Stimulated activated naive CD8-positive, alpha-beta T cell treated with anti-CD3 and anti-CD28 coated beads, Interleukin-15, Interleukin-2, amounts not matched to agents 100 ng/mL and 50 ng/mL, for 24 hours (primary cell): ENCODE measurements around the gene CRYBG3.
"Not testable (repeated sequence)": the region's sequence is repeated elsewhere in the genome, so short reads cannot be mapped to it uniquely, and the experiment has no call there.

Experiments
- H3K27ac Mint-ChIP-seq: one replicate; pipeline ENCODE4 v1.8.0; 2021; ENCODE audit warnings: mild to moderate bottlenecking, mixed read lengths
- H3K27me3 Mint-ChIP-seq: one replicate; pipeline ENCODE4 v1.8.0; 2021; ENCODE audit warnings: mixed read lengths
- H3K36me3 Mint-ChIP-seq: one replicate; pipeline ENCODE4 v1.8.0; 2021; ENCODE audit warnings: low read depth, mixed read lengths
- H3K4me1 Mint-ChIP-seq: one replicate; pipeline ENCODE4 v1.8.0; 2021; ENCODE audit warnings: low read depth, mixed read lengths
- H3K4me3 Mint-ChIP-seq: one replicate; pipeline ENCODE4 v1.8.0; 2021; ENCODE audit warnings: mild to moderate bottlenecking, mixed read lengths
- H3K9me3 Mint-ChIP-seq: one replicate; pipeline ENCODE4 v1.8.0; 2021; ENCODE audit warnings: mixed read lengths

The CRYBG3 gene

DNA sequence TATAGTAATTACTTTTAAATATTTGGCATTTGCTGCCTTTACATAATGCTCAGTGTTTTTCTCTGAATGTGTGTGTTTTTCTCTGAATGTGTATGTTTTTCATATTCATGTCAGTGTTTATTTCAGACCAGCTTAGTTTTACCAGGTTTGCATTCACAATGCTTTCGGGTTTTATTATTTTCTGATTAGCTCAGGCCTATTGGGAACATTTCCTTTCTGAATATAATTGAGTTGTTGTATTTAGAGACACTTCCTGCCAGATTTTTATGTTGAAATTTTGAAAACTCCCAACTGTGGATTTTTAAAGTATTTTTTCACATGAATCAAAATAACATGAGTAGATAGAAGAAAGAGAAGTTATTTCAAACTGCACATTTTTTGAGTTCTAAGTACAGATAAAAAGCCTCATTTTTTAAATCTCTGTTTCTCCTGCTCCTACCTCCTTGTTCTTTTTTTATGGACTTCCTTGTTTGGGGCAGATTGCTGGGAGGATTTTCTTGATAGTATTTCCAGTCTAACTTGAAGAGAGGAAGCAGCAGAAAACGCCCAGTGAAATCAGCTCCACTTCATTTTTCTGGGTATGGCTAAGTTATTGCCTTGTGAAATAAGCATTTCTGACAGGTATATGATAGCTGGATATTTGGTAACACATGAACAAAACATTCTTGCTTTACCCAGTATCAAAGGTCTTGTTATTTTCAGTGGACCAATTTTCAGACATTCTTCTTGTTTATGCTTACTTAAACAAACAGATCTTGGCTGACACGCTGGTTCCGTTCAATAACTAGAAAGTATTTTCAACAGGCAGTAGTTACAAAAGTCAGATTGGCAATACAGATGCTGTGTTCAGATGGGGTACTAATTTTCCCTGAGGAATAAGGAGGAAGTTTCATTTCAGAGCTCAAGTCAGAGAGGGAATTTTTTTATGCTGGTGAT lies 79.8 kb downstream of the CRYBG3 start:
- Mint-ChIP-seq H3K27me3 (no peaks in the 10 kb centered on the region), H3K4me3 (no peak overlapping the region)

DNA sequence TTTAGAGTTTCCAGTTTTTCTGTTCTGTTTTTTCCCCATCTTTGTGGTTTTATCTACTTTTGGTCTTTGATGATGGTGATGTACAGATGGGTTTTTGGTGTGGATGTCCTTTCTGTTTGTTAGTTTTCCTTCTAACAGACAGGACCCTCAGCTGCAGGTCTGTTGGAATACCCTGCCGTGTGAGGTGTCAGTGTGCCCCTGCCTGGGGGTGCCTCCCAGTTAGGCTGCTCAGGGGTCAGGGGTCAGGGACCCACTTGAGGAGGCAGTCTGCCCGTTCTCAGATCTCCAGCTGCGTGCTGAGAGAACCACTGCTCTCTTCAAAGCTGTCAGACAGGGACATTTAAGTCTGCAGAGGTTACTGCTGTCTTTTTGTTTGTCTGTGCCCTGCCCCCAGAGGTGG lies 88.0 kb downstream of the CRYBG3 start:
- H3K4me3 Mint-ChIP-seq, H3K27ac Mint-ChIP-seq, H3K27me3 Mint-ChIP-seq, H3K9me3 Mint-ChIP-seq, H3K36me3 Mint-ChIP-seq: not testable (repeated sequence)
- peaks cover 18% of the 10 kb centered on the region for H3K4me1 Mint-ChIP-seq

More for the DNA sequence above, 79.8 kb downstream of the CRYBG3 start:
- H3K27ac Mint-ChIP-seq: no peak overlapping the region
- H3K36me3 Mint-ChIP-seq: peaks cover 3% of the 10 kb centered on the region
- no peaks in the 10 kb centered on the region for H3K9me3 Mint-ChIP-seq
- peaks cover 3% of the 10 kb centered on the region for H3K4me1 Mint-ChIP-seq

DNA sequence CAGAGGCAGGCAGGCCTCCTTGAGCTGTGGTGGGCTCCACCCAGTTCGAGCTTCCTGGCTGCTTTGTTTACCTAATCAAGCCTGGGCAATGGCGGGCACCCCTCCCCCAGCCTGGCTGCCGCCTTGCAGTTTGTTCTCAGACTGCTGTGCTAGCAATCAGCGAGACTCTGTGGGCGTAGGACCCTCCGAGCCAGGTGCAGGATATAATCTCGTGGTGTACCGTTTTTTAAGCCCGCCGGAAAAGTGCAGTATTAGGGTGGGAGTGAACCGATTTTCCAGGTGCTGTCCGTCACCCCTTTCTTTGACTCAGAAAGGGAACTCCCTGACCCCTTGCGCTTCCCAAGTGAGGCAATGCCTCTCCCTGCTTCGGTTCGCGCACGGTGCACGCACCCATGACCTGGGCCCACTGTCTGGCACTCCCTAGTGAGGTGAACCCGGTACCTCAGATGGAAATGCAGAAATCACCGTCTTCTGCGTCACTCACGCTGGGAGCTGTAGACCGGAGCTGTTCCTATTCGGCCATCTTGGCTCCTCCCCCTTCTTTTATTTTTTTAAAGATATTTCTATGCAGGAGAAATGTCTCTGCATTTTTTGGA lies 88.5 kb downstream of the CRYBG3 start:
- not testable (repeated sequence) for H3K9me3 Mint-ChIP-seq, H3K27me3 Mint-ChIP-seq, H3K36me3 Mint-ChIP-seq
- Mint-ChIP-seq H3K4me1 (peaks cover 18% of the 10 kb centered on the region), H3K4me3 (peak overlapping the region; percentile 74), H3K27ac (peak overlapping the region; percentile 33)

DNA sequence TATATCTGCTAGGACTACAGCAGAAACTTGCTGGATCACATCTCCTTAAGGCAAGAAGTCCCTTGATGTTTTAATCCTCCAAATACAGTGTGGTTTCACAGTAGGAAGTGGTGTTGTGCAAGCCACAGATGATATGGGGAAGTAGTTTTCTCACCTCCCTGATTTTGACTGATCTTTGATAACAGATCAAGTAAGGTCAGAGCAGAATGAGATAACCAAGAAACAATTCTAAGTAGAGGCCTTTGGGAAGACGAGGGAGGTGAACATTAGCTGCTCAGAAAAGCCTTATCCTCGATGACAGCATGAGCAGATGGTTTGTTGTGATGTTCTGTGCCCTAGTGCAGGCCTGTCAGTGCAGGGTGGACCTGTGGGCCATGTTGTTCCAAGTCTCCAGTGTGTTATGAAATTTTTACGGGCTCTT lies 89.1 kb downstream of the CRYBG3 start:
- Mint-ChIP-seq H3K4me3 (peak overlapping the region; percentile 74), H3K9me3 (no peaks in the 10 kb centered on the region), H3K27me3 (no peaks in the 10 kb centered on the region), H3K36me3 (peaks cover 6% of the 10 kb centered on the region), H3K27ac (peak overlapping the region; percentile 33), H3K4me1 (peaks cover 18% of the 10 kb centered on the region)

DNA sequence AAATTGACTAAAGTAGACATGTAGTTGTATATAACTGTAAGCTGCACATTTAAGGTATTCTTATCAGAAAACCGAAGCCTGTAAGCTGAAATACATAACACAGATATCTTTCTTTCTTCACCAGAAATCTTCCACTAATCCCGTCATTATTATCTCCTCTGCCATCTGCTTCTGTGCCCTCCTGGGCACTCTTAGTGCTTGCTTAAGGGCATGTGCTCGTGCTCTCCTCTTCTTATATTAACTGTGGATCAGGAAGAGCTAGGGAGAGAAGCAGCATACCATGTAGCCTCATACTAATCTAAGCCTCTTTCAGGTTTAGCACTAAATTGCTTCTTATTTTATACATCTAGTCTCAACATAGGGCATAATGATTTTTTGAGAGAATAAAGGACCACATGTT lies 89.6 kb downstream of the CRYBG3 start:
- Mint-ChIP-seq H3K4me1 (peaks cover 18% of the 10 kb centered on the region), H3K27me3 (no peaks in the 10 kb centered on the region), H3K4me3 (no peak overlapping the region)

DNA sequence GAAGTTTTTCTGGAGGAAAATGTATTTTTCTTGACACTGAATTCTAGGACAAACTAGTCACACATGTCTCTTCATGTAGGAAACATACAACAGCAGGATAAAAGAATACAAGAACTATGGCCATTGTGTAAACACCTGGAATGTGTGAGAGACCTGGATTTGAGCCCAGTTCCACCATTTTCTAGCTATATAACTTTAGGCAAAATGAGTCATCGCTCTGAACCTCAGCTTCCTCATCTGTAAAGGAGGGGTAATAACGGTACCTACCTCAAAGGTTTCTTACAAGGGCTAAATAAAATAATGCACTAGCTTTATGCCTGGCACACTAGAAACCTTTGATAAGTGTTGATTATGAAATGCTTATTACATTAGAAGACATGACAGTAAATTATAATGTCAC lies 92.6 kb downstream of the CRYBG3 start:
- no peaks in the 10 kb centered on the region for H3K9me3 Mint-ChIP-seq
- no peak overlapping the region for H3K27ac Mint-ChIP-seq
- H3K4me1 Mint-ChIP-seq: peaks cover 18% of the 10 kb centered on the region
- no peaks in the 10 kb centered on the region for H3K27me3 Mint-ChIP-seq
- peaks cover 13% of the 10 kb centered on the region for H3K36me3 Mint-ChIP-seq
- no peak overlapping the region for H3K4me3 Mint-ChIP-seq

More for the DNA sequence above, 89.6 kb downstream of the CRYBG3 start:
- no peaks in the 10 kb centered on the region for H3K9me3 Mint-ChIP-seq
- H3K36me3 Mint-ChIP-seq: peaks cover 6% of the 10 kb centered on the region
- no peak overlapping the region for H3K27ac Mint-ChIP-seq

DNA sequence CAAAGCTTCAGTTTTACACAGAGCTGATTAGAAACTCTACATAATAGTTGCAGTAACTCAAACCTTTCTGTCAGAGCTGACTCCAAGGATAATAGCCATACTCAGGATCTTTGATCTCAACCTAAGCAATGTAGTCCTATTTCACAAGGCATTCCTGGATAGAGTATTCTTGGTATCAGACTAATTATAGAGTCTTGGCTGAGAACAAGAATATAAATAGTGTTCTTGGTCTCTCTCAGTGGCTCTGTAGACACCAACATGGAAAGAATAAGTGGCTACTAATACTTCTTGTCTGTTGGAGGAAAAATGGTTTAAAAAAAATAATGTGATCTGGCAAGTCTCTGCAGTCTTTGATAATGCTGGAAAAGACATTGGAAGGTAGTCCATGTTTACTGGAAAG lies 94.8 kb downstream of the CRYBG3 start:
- H3K36me3 Mint-ChIP-seq: peaks cover 28% of the 10 kb centered on the region

DNA sequence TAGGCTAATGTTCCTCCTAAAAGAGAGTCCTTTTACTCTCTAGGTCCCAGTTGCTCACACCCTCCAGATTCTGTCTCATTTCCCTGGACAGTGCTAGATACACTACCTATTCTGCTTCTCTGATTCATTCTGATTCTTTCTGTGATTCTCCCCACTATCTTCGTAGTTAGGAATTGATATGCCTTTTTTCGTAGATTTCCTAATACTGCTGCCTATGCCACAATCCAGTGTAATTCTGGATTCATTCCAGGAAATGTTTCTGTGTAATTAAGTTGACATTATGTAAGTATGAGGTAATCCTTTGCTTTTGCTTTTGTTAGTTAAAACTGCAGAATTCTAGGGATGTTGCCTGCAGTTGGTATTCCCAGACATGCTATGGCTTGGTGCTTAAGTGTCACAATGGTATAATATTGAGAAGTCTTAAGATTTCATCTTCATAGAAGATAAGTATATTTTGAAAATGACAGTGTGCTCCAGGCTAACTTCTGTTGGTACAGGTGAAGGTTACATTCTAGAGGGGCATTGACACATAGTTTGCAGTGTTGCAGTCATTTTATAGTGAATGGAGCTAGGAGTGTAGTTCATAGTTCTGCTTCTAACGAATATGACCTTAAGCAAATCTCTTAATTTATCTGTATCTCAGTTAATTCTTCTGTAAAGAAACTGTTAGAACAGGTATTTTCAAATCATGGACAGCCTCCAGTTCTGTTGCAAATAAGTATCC lies 96.2 kb downstream of the CRYBG3 start:
- H3K4me3 Mint-ChIP-seq: no peak overlapping the region
- no peaks in the 10 kb centered on the region for H3K9me3 Mint-ChIP-seq
- H3K27ac Mint-ChIP-seq: no peak overlapping the region
- H3K4me1 Mint-ChIP-seq: no peaks in the 10 kb centered on the region
- H3K27me3 Mint-ChIP-seq: no peaks in the 10 kb centered on the region
- H3K36me3 Mint-ChIP-seq: peaks cover 39% of the 10 kb centered on the region

More for the DNA sequence above, 94.8 kb downstream of the CRYBG3 start:
- Mint-ChIP-seq H3K9me3 (no peaks in the 10 kb centered on the region), H3K27me3 (no peaks in the 10 kb centered on the region), H3K4me1 (peaks cover 3% of the 10 kb centered on the region), H3K4me3 (no peak overlapping the region), H3K27ac (no peak overlapping the region)

DNA sequence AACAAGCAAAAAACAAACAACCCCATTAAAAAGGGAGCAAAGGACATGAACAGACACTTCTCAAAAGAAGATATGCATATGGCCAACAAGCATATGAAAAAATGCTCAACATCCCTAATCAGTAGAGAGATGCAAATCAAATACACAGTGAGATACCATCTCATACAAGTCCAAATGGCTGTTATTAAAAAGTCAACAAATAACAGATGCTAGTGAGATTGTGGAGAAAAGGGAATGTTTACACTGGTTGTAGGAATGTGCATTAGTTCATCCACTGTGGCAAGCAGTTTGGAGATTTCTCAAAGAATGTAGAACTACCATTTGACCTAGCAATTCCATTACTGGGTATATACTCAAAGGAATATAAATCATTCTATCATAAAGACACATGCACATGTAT lies 105.9 kb downstream of the CRYBG3 start:
- no peaks in the 10 kb centered on the region for H3K4me1 Mint-ChIP-seq
- H3K27me3 Mint-ChIP-seq: no peaks in the 10 kb centered on the region
- H3K4me3 Mint-ChIP-seq: no peak overlapping the region
- H3K36me3 Mint-ChIP-seq: peaks cover 24% of the 10 kb centered on the region
- H3K27ac Mint-ChIP-seq: no peak overlapping the region
- peaks cover 4% of the 10 kb centered on the region for H3K9me3 Mint-ChIP-seq

DNA sequence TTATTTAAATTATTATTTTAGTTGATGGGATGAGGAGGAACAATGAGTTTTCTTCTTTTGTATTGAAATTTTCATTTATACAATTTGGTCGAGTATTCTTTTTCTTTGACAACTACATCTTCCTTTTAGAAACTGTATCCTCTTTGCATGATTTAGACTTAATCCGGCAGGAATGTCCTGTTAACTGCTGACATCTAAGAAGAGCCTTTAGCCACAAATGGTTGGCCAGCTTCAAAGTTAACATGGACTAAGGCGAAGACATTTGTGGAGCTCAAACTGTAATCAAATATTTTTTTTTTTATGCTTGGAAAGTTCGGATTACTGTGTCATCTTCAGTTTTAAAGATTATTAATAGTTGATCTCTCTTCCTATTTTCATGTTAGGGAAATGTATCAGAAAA lies 107.2 kb downstream of the CRYBG3 start:
- H3K4me1 Mint-ChIP-seq: no peaks in the 10 kb centered on the region
- no peak overlapping the region for H3K4me3 Mint-ChIP-seq
- no peaks in the 10 kb centered on the region for H3K27me3 Mint-ChIP-seq
- H3K9me3 Mint-ChIP-seq: peaks cover 4% of the 10 kb centered on the region
- H3K27ac Mint-ChIP-seq: no peak overlapping the region
- peaks cover 17% of the 10 kb centered on the region for H3K36me3 Mint-ChIP-seq

DNA sequence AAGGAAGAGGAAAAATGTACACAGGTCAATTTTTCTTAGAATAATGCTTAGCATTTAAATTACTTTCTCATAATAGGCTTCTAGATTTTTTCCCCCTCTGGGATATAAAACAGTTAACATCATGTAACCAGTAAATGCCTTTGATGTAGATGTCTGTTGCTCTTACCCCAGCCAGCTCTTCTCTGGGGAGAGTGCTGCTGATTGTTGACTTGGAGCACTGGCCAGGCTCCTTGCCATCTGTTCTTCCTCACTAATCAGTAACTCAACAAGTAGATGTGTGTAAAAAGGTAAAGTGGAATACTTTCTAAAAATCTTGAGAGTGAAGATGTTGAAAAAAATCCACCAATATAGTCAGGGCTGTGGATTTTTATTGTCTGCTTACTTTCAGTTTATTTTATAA lies 108.2 kb downstream of the CRYBG3 start:
- Mint-ChIP-seq H3K9me3 (peaks cover 4% of the 10 kb centered on the region), H3K36me3 (peaks cover 18% of the 10 kb centered on the region), H3K27me3 (no peaks in the 10 kb centered on the region), H3K27ac (no peak overlapping the region), H3K4me1 (peaks cover 4% of the 10 kb centered on the region), H3K4me3 (no peak overlapping the region)

DNA sequence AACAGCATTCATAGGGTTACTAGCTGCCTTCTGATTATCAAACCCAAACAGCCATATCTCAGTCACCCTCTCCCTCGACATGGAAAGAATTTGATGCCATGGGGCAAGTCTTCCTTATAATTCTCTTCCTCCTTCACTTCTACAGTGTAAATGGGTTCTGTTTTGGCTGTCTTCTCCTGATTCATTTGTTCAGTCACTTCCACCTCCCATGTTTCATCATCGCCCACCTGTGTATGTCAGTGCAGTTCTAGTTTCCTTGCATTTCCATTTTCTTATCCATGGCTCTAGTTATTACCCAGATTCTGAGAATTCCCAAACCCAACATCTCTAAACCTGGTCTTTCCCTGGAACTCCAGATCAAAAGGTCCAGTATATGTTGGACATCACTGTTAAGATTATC lies 109.4 kb downstream of the CRYBG3 start:
- Mint-ChIP-seq H3K27ac (no peak overlapping the region), H3K27me3 (no peaks in the 10 kb centered on the region), H3K4me3 (no peak overlapping the region), H3K4me1 (peaks cover 9% of the 10 kb centered on the region), H3K9me3 (peaks cover 4% of the 10 kb centered on the region), H3K36me3 (peaks cover 18% of the 10 kb centered on the region)

DNA sequence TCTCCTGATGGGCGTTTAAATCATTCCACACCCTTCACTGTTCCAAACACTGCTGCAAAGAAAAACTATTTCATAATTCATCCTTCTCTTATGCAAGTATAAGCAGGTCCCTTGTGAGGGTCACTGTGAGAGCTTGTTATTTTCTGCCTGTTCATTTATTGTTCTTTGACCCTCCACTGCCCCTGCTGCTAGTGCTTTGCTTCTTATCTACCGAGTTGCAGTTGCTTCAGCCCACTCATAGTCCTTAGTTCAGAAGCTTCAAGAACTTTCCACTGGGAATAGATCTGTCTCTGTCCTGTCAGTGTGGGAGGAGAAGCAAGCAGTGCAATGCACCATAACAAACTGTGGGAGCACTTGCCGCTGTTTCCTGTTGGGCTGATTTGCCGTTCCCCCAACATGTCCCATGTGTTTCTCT lies 110.6 kb downstream of the CRYBG3 start:
- Mint-ChIP-seq H3K36me3 (peaks cover 22% of the 10 kb centered on the region), H3K9me3 (peaks cover 4% of the 10 kb centered on the region), H3K27me3 (no peaks in the 10 kb centered on the region), H3K4me3 (no peak overlapping the region), H3K27ac (no peak overlapping the region), H3K4me1 (peaks cover 9% of the 10 kb centered on the region)

DNA sequence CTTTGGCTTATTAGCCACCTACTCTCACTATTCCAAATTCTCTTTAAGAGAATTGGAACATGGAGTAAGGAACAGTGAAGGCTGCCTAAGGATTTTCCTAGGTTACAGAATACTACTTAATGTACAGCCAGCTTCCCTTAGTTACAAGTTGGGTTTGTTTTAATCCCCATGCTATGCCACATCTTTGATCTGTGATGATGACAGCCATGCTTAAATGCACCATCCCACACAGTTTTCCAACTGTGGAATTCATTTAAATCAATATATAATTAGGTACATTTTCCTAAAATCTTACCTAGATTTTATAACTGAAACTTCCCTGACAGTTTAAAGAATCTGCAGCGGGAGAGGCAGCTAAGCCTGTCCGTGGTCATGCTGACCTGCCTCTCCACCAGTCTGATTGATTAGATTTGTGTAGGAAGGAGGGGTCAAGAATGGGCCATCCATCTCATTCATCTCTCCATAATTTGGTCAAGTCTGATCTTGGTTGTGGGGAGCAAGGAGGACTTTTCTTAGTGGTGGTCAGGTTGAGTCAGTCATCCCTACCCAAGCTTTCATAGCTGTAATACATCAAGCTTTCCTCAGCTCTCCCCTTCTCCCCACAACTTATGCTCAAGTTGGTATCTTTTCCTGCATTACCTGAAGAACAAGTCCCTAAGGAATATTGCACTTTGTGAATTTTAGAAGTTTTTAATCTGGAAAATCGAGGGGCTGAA lies 113.3 kb downstream of the CRYBG3 start:
- Mint-ChIP-seq H3K9me3 (peaks cover 4% of the 10 kb centered on the region), H3K27me3 (no peaks in the 10 kb centered on the region), H3K36me3 (peaks cover 33% of the 10 kb centered on the region), H3K4me3 (no peak overlapping the region), H3K27ac (no peak overlapping the region), H3K4me1 (peaks cover 13% of the 10 kb centered on the region)
